ENCODE results near the gene SNRNP25.

Gene SNRNP25

DNA sequence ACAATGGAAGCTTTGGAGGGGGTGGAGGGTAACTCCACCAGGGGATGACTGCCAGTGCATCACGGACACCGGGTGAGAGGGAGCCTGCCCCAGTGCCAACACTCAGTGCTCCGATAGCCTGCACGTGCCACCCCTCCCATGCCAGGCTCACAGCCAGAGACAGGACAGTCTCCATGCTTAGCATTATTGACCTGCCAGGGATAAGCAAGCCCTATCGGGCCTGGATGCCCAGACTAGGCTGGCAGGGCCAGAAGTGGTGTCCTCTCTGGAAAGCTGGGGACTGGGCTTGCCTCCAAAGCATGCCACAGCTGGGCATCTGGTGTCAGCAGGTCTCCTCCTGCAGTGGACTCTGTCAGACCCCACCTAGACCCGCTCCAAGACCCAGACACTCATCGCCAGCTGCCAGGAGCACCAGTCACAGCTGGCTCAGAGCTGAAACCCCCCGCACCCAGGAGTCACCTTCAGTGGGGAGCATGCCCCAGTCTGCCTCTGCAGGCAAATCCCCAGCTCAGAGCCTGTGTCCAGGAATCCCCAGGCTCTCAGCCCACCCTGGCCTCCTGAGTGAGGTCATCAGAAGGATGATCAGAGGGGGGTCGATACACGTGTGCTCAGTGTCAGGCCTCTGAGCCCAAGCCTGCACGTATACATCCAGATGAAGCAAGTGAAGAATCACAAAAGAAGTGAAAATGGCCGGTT lies 20.6 kb downstream of the SNRNP25 start:
- CTCF ChIA-PET, result interaction anchor here (1.7 to 2.7 kb wide), 4 partner anchors 8 to 26 kb away, joined by 4 to 25 read pairs (median 14); no protein-coding TSS in a partner anchor
- peak; percentile 81 for TF ChIP-seq ZIC2 (tag by site-specific recombination; IDR thresholded peaks at IDR 0.05)
- TF ChIP-seq, protein P1, sequence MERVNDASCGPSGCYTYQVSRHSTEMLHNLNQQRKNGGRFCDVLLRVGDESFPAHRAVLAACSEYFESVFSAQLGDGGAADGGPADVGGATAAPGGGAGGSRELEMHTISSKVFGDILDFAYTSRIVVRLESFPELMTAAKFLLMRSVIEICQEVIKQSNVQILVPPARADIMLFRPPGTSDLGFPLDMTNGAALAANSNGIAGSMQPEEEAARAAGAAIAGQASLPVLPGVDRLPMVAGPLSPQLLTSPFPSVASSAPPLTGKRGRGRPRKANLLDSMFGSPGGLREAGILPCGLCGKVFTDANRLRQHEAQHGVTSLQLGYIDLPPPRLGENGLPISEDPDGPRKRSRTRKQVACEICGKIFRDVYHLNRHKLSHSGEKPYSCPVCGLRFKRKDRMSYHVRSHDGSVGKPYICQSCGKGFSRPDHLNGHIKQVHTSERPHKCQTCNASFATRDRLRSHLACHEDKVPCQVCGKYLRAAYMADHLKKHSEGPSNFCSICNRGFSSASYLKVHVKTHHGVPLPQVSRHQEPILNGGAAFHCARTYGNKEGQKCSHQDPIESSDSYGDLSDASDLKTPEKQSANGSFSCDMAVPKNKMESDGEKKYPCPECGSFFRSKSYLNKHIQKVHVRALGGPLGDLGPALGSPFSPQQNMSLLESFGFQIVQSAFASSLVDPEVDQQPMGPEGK (tag by site-specific recombination; IDR thresholded peaks at IDR 0.05), result peak; percentile 54; the same call in 1 of the 2 replicates
- peak; percentile 37 for TF ChIP-seq GLIS2 (tag by site-specific recombination; IDR thresholded peaks at IDR 0.05)
- TF ChIP-seq TRIM28 (IDR thresholded peaks at IDR 0.05; ENCODE audit: borderline replicate concordance, low read length), result no peak
- peak; percentile 94 for TF ChIP-seq GLIS1 (tag by site-specific recombination; IDR thresholded peaks at IDR 0.05)
- TF ChIP-seq, protein P2, sequence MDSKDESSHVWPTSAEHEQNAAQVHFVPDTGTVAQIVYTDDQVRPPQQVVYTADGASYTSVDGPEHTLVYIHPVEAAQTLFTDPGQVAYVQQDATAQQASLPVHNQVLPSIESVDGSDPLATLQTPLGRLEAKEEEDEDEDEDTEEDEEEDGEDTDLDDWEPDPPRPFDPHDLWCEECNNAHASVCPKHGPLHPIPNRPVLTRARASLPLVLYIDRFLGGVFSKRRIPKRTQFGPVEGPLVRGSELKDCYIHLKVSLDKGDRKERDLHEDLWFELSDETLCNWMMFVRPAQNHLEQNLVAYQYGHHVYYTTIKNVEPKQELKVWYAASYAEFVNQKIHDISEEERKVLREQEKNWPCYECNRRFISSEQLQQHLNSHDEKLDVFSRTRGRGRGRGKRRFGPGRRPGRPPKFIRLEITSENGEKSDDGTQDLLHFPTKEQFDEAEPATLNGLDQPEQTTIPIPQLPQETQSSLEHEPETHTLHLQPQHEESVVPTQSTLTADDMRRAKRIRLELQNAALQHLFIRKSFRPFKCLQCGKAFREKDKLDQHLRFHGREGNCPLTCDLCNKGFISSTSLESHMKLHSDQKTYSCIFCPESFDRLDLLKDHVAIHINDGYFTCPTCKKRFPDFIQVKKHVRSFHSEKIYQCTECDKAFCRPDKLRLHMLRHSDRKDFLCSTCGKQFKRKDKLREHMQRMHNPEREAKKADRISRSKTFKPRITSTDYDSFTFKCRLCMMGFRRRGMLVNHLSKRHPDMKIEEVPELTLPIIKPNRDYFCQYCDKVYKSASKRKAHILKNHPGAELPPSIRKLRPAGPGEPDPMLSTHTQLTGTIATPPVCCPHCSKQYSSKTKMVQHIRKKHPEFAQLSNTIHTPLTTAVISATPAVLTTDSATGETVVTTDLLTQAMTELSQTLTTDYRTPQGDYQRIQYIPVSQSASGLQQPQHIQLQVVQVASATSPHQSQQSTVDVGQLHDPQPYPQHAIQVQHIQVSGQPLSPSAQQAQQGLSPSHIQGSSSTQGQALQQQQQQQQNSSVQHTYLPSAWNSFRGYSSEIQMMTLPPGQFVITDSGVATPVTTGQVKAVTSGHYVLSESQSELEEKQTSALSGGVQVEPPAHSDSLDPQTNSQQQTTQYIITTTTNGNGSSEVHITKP (tag by site-specific recombination; IDR thresholded peaks at IDR 0.05), result peak; percentile 58
- TF ChIP-seq FEZF1 (tag by site-specific recombination; IDR thresholded peaks at IDR 0.05), result no peak
- no peak for TF ChIP-seq ZNF791 (tag by site-specific recombination; IDR thresholded peaks at IDR 0.05)
- no peak for TF ChIP-seq ZNF610 (tag by site-specific recombination; IDR thresholded peaks at IDR 0.05; ENCODE audit: borderline replicate concordance)
- no peak overlapping the region for H3K4me3 ChIP-seq (ENCODE audit: low read depth, low read length)
- no peak overlapping the region for H3K27ac ChIP-seq (ENCODE audit: extremely low read depth, low read depth, low read length)
- POLR2A ChIA-PET, result interaction anchor here (0.5 to 1.2 kb wide), 2 partner anchors 21 to 172 kb away, joined by 3 to 5 read pairs; partner anchors contain the start of genes POLR3K and SNRNP25
- no peaks in the 10 kb centered on the region for H3K36me3 ChIP-seq (ENCODE audit: control insufficient read depth in 2 of 2, insufficient read depth in 1 of 2, low read length in 2 of 2)
- no peaks in the 10 kb centered on the region for H3K9me3 ChIP-seq (ENCODE audit: control insufficient read depth, insufficient read depth, low read depth, low read length)
- H3K4me1 ChIP-seq (ENCODE audit: control insufficient read depth, insufficient read depth, low read length), result peaks cover 18% of the 10 kb centered on the region

DNA sequence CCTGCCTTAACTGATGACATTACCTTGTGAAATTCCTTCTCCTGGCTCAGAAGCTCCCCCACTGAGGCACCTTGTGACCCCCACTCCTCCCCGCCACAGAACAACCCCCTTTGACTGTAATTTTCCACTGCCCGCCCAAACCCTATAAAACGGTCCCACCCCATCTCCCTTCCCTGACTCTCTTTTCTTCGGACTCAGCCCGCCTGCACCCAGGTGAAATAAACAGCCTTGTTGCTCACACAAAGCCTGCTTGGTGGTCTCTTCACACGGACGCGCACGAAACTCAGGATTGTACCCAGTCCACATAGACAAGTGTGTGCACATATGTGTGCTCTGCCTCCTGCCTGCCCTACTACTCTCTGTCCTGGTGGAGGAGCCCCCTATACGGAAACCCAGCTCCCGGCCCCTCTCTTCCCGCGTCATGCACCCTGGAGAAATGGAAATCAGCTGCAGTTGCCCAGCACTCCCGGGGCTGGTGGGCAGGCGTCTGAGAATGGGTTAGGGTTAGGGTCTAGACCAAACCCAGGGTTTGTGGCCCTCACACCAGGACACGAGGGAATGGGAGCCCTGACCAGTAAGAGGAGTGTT lies 21.2 kb downstream of the SNRNP25 start:
- POLR2A ChIA-PET, result interaction anchor here (0.5 to 1.2 kb wide), 2 partner anchors 22 to 172 kb away, joined by 3 to 5 read pairs; partner anchors contain the start of genes POLR3K and SNRNP25
- peaks cover 18% of the 10 kb centered on the region for H3K4me1 ChIP-seq (ENCODE audit: control insufficient read depth, insufficient read depth, low read length)
- H3K4me3 ChIP-seq (ENCODE audit: low read depth, low read length), result no peak overlapping the region
- H3K27ac ChIP-seq (ENCODE audit: extremely low read depth, low read depth, low read length), result no peak overlapping the region
- H3K9me3 ChIP-seq (ENCODE audit: control insufficient read depth, insufficient read depth, low read depth, low read length), result no peaks in the 10 kb centered on the region
- CTCF ChIA-PET, result interaction anchor here (1.2 to 2.7 kb wide), 5 partner anchors 9 to 25 kb away, joined by 4 to 25 read pairs (median 13); no protein-coding TSS in a partner anchor
- H3K36me3 ChIP-seq (ENCODE audit: control insufficient read depth in 2 of 2, insufficient read depth in 1 of 2, low read length in 2 of 2), result peaks cover 0 to 6% of the 10 kb centered on the region in 2 experiments; a peak in 1 of 3 replicates
- TF ChIP-seq, protein P3, sequence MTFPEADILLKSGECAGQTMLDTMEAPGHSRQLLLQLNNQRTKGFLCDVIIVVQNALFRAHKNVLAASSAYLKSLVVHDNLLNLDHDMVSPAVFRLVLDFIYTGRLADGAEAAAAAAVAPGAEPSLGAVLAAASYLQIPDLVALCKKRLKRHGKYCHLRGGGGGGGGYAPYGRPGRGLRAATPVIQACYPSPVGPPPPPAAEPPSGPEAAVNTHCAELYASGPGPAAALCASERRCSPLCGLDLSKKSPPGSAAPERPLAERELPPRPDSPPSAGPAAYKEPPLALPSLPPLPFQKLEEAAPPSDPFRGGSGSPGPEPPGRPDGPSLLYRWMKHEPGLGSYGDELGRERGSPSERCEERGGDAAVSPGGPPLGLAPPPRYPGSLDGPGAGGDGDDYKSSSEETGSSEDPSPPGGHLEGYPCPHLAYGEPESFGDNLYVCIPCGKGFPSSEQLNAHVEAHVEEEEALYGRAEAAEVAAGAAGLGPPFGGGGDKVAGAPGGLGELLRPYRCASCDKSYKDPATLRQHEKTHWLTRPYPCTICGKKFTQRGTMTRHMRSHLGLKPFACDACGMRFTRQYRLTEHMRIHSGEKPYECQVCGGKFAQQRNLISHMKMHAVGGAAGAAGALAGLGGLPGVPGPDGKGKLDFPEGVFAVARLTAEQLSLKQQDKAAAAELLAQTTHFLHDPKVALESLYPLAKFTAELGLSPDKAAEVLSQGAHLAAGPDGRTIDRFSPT (tag by site-specific recombination; IDR thresholded peaks at IDR 0.05), result no peak
- TF ChIP-seq ZBTB1 (tag by site-specific recombination; IDR thresholded peaks at IDR 0.05), result no peak
- no peak for TF ChIP-seq ZNF707 (tag by site-specific recombination; IDR thresholded peaks at IDR 0.05)
- peak; percentile 32; the same call in 1 of the 2 replicates for TF ChIP-seq SP2 (tag by site-specific recombination; IDR thresholded peaks at IDR 0.05)
- TF ChIP-seq ZNF596 (tag by site-specific recombination; IDR thresholded peaks at IDR 0.05), result no peak
- no peak for TF ChIP-seq ZNF354C (tag by site-specific recombination; IDR thresholded peaks at IDR 0.05; ENCODE audit: borderline replicate concordance, low read depth)
- no peak for TF ChIP-seq SCRT1 (tag by site-specific recombination; IDR thresholded peaks at IDR 0.05; ENCODE audit: borderline replicate concordance)
- no peak for TF ChIP-seq ZNF677 (tag by site-specific recombination; IDR thresholded peaks at IDR 0.05)
- no peak for TF ChIP-seq GLI2 (tag by site-specific recombination; IDR thresholded peaks at IDR 0.05; ENCODE audit: borderline replicate concordance, low read depth)
- no peak for TF ChIP-seq ZNF175 (tag by site-specific recombination; IDR thresholded peaks at IDR 0.05)
- TF ChIP-seq, protein P4, sequence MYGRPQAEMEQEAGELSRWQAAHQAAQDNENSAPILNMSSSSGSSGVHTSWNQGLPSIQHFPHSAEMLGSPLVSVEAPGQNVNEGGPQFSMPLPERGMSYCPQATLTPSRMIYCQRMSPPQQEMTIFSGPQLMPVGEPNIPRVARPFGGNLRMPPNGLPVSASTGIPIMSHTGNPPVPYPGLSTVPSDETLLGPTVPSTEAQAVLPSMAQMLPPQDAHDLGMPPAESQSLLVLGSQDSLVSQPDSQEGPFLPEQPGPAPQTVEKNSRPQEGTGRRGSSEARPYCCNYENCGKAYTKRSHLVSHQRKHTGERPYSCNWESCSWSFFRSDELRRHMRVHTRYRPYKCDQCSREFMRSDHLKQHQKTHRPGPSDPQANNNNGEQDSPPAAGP (tag by site-specific recombination; IDR thresholded peaks at IDR 0.05), result no peak
- TF ChIP-seq ZNF664 (tag by site-specific recombination; IDR thresholded peaks at IDR 0.05), result no peak
- TF ChIP-seq YY1 (tag by site-specific recombination; IDR thresholded peaks at IDR 0.05), result no peak
- peak; percentile 17; the same call in 1 of the 2 replicates for TF ChIP-seq PRDM1 (tag by site-specific recombination; IDR thresholded peaks at IDR 0.05)
- TF ChIP-seq ZNF248 (tag by site-specific recombination; IDR thresholded peaks at IDR 0.05), result no peak
